Measurements from ENCODE around the gene ITSN2.

GRCh38 chr2:24179683-24180082, 180.7 kb downstream of the ITSN2 start:
- TF ChIP-seq POLR2AphosphoS5 (IDR thresholded peaks at IDR 0.05) (no peak), CTCF (IDR thresholded peaks at IDR 0.05) (no peak)
